Liver (tissue), 9 donors: Measurements from ENCODE around the gene NLGN4X. TPM values are rescaled to one million over a fixed set of nuclear protein-coding genes. Genes with fewer than 3 reads are reported as not detected.

Experiments
- DNase-seq: peaks from one replicate; pipeline ENCODE4 v3.0.0-alpha.2; 2017; ENCODE audit warnings: low spot score
- H3K27ac ChIP-seq, 2 donors: one replicate each; pipeline ENCODE4 v1.7.0; 2013; ENCODE audit warnings: inconsistent platforms in 2 of 2, low read length in 2 of 2, control low read depth in 1 of 2, low read depth in 1 of 2, mild to moderate bottlenecking in 1 of 2
- H3K27me3 ChIP-seq, 4 donors: one replicate each; pipeline versions ENCODE4 v1.6.1 to v1.7.0; 2013; ENCODE audit warnings: low read length in 3 of 4, inconsistent platforms in 1 of 4, mild to moderate bottlenecking in 1 of 4, moderate library complexity in 1 of 4; ENCODE audit not compliant: control insufficient read depth in 4 of 4, insufficient read depth in 4 of 4
- H3K36me3 ChIP-seq, 4 donors: one replicate each; pipeline versions ENCODE4 v1.6.1 to v1.7.0; 2013; ENCODE audit warnings: low read length in 3 of 4, mild to moderate bottlenecking in 3 of 4, low read depth in 1 of 4, moderate library complexity in 1 of 4; ENCODE audit not compliant: control insufficient read depth in 4 of 4, insufficient read depth in 3 of 4
- H3K4me1 ChIP-seq, 4 donors: one replicate each; pipeline versions ENCODE4 v1.6.1 to v1.7.0; 2013; ENCODE audit warnings: low read length in 3 of 4, mild to moderate bottlenecking in 3 of 4, moderate library complexity in 1 of 4; ENCODE audit not compliant: control insufficient read depth in 4 of 4, insufficient read depth in 4 of 4
- H3K4me3 ChIP-seq, 3 donors: one replicate each; pipeline versions ENCODE4 v1.6.1 to v1.7.0; 2013; ENCODE audit warnings: low read length in 3 of 3, control low read depth in 1 of 3, low read depth in 1 of 3, mild to moderate bottlenecking in 1 of 3
- H3K9ac ChIP-seq, 2 donors: one replicate each; pipeline ENCODE4 v1.7.0; 2013; ENCODE audit warnings: low read length in 2 of 2, mild to moderate bottlenecking in 2 of 2, moderate library complexity in 2 of 2, control low read depth in 1 of 2, low read depth in 1 of 2
- H3K9me3 ChIP-seq, 4 donors: one replicate each; pipeline versions ENCODE4 v1.6.1 to v1.7.0; 2013; ENCODE audit warnings: low read length in 3 of 4; ENCODE audit not compliant: control insufficient read depth in 4 of 4
- ATF3 ChIP-seq: IDR thresholded peaks from 2 replicates; pipeline ENCODE4 v1.6.1; 2016; ENCODE audit warnings: antibody characterized with exemption
- CTCF ChIP-seq: fragments of 150-350 bp; IDR thresholded peaks from 2 replicates; pipeline ENCODE4 v1.5.1; 2017; ENCODE audit warnings: improper control_type of control experiment, low read depth, low read length; ENCODE audit not compliant: missing input control
- GABPA ChIP-seq, 2 donors: IDR thresholded peaks in 1 of 2; conservative IDR thresholded peaks in 1 of 2; 2 replicates each; pipeline ENCODE4 v1.6.1; 2016; ENCODE audit warnings: antibody characterized with exemption in 2 of 2, mild to moderate bottlenecking in 1 of 2, moderate library complexity in 1 of 2
- HNF4A ChIP-seq, 2 donors: conservative IDR thresholded peaks; 2 replicates each; pipeline ENCODE4 v1.6.1; 2016; ENCODE audit warnings: antibody characterized with exemption in 2 of 2, mild to moderate bottlenecking in 2 of 2
- HNF4G ChIP-seq: IDR thresholded peaks from 2 replicates; pipeline ENCODE4 v1.6.1; 2016; ENCODE audit warnings: antibody characterized with exemption
- MAX ChIP-seq: IDR thresholded peaks from 2 replicates; pipeline ENCODE4 v1.6.1; 2016; ENCODE audit warnings: antibody characterized with exemption
- NR2F2 ChIP-seq: IDR thresholded peaks from 2 replicates; pipeline ENCODE4 v1.6.1; 2016; ENCODE audit warnings: antibody characterized with exemption
- RAD21 ChIP-seq, 2 donors: IDR thresholded peaks; 2 replicates each; pipeline ENCODE4 v1.6.1; 2016; ENCODE audit warnings: antibody characterized with exemption in 2 of 2, mild to moderate bottlenecking in 2 of 2
- REST ChIP-seq: IDR thresholded peaks from 2 replicates; pipeline ENCODE4 v1.6.1; 2016; ENCODE audit warnings: antibody characterized with exemption, mild to moderate bottlenecking
- RXRA ChIP-seq, 2 donors: IDR thresholded peaks; 2 replicates each; pipeline ENCODE4 v1.6.1; 2017 to 2018; ENCODE audit warnings: antibody characterized with exemption in 2 of 2, mild to moderate bottlenecking in 1 of 2
- TAF1 ChIP-seq: conservative IDR thresholded peaks from 2 replicates; pipeline ENCODE4 v1.6.1; 2016; ENCODE audit warnings: antibody characterized with exemption, mild to moderate bottlenecking
- YY1 ChIP-seq: IDR thresholded peaks from 2 replicates; pipeline ENCODE4 v1.6.1; 2016; ENCODE audit warnings: antibody characterized with exemption, mild to moderate bottlenecking
- ZBTB33 ChIP-seq: IDR thresholded peaks from 2 replicates; pipeline ENCODE4 v1.6.1; 2016; ENCODE audit warnings: antibody characterized with exemption
- WGBS: extraction: QIAGEN DNeasy Blood & Tissue Kit; methylation state at CpG from one replicate; pipeline ENCODE4 v1.1.7; 2013; 5-methylcytosine and 5-hydroxymethylcytosine counted together
- polyA plus RNA-seq, 2 donors: library from polyadenylated mRNA; stranded (reverse) in 1 of 2; unstranded in 1 of 2; fragments of 200-250 nt in 1 of 2; fragments of >200 nt in 1 of 2; fragmentation: Nextera tagmentation in 1 of 2; extraction: Ambion mirVana in 1 of 2; gene quantifications; one replicate each; pipeline versions ENCODE4 v1.2.1 to v1.2.3, GENCODE V29; 2013 to 2015
- total RNA-seq, 2 donors: library from RNA; depleted of rRNA; stranded (reverse); fragments of >200 nt; gene quantifications; one replicate each; pipeline ENCODE4 v1.2.3, GENCODE V29; 2014
- donor health status: healthy.
- donor health status: healthy.
- donor health status: healthy.
- donor health status: healthy.
- donor health status: healthy.

NLGN4X gene
- total and polyA plus RNA-seq, 4 donors: 0.33 to 2.8 (median 0.93) TPM

- no peak for DNase-seq
These were observed 52.8 kb downstream of the NLGN4X start for GRCh38 chrX:6175914-6176313.

GRCh38 chrX:6170424-6170823 is 58.2 kb downstream of the NLGN4X start:
- Histone ChIP-seq H3K4me1 (peaks cover 0 to 7% (median 0%) of the 10 kb centered on the region in 4 donors), H3K36me3 (no peaks in the 10 kb centered on the region), H3K4me3 (no peak overlapping the region), H3K9me3 (no peaks in the 10 kb centered on the region), H3K27me3 (no peaks in the 10 kb centered on the region), H3K9ac (no peak overlapping the region), H3K27ac (no peak overlapping the region)
- peak in 1 of 2 donors; percentile 10 for TF ChIP-seq RXRA (IDR thresholded peaks at IDR 0.05)
- TF ChIP-seq CTCF: no peak
- TF ChIP-seq HNF4A (conservative IDR thresholded peaks at IDR 0.05): peak in 1 of 2 donors; percentile 18
- no peak for TF ChIP-seq MAX
- no peak for TF ChIP-seq REST
- no peak for TF ChIP-seq TAF1
- no peak for DNase-seq

More at GRCh38 chrX:6175914-6176313, 52.8 kb downstream of the NLGN4X start:
- Histone ChIP-seq H3K4me3 (no peak overlapping the region), H3K27me3 (no peaks in the 10 kb centered on the region), H3K36me3 (no peaks in the 10 kb centered on the region), H3K9me3 (no peaks in the 10 kb centered on the region), H3K27ac (no peak overlapping the region), H3K4me1 (no peaks in the 10 kb centered on the region), H3K9ac (no peak overlapping the region)
- TF ChIP-seq ATF3 (no peak), NR2F2 (no peak), TAF1 (no peak), RXRA (IDR thresholded peaks at IDR 0.05) (no peak), HNF4G (no peak), REST (no peak), MAX (no peak), RAD21 (IDR thresholded peaks at IDR 0.05) (no peak), GABPA (IDR thresholded peaks at IDR 0.05 in 1 of 2, conservative IDR thresholded peaks at IDR 0.05 in 1 of 2) (no peak), YY1 (no peak), ZBTB33 (no peak), HNF4A (conservative IDR thresholded peaks at IDR 0.05) (no peak)
- 66% methylated on average over 3 of the region's 3 CpGs for WGBS
